Adrenal gland (tissue), 5 donors: ENCODE results near the gene MYT1.

ENCODE experiments used
- CTCF ChIP-seq, 6 experiments: fragments of 450-650 bp in 4 of 6; fragments of 200-600 bp in 2 of 6; sonication (generic) in 1 of 6; IDR thresholded peaks; 1 replicate in 5 of 6; 2 replicates in 1 of 6; pipeline versions ENCODE4 v1.5.1 to v1.8.0; 2016 to 2021; ENCODE audit warnings: antibody characterized with exemption in 6 of 6, mild to moderate bottlenecking in 2 of 6, moderate library complexity in 1 of 6
- POLR2A ChIP-seq, 2 donors: fragments of 450-650 bp; IDR thresholded peaks; one replicate each; pipeline ENCODE4 v1.6.1; 2017; ENCODE audit warnings: antibody characterized with exemption in 2 of 2, mild to moderate bottlenecking in 2 of 2, moderate library complexity in 1 of 2
- donor health status: DM: no; HTN: no; CAD: no.

GRCh38 chr20:64137598-64138031 lies 26.6 kb upstream of the MYT1 start:
- TF ChIP-seq CTCF (IDR thresholded peaks at IDR 0.05) (no peak), POLR2A (IDR thresholded peaks at IDR 0.05) (no peak)
